ENCODE data around the gene ALG14. TPM values are rescaled to one million over a fixed set of nuclear protein-coding genes. Genes with fewer than 3 reads are reported as not detected.

Gene ALG14
- total and polyA plus RNA-seq, 10 of the 15 experiments (the other 5 are each of a cell fraction or from before 2014, with no cell fraction given): 2.6 to 19.2 (median 7.5) TPM

- no peak for TF ChIP-seq ZBTB33 (IDR thresholded peaks at IDR 0.05)
- TF ChIP-seq FOXK2 (IDR thresholded peaks at IDR 0.05): no peak
- TF ChIP-seq GATAD2B (conservative IDR thresholded peaks at IDR 0.05; ENCODE audit: low read depth): no peak
- TF ChIP-seq NBN (IDR thresholded peaks at IDR 0.05): 0 out of 2 replicates have a peak, but pooled peaks have one; percentile 41
- peak; percentile 95 for TF ChIP-seq EED (IDR thresholded peaks at IDR 0.05; ENCODE audit: low read depth)
- TF ChIP-seq IKZF2 (IDR thresholded peaks at IDR 0.05): peak; percentile 97
- TF ChIP-seq JUNB (IDR thresholded peaks at IDR 0.05): no peak; the same call in 1 of the 2 replicates
- peak; percentile 56 for TF ChIP-seq ATF2 (IDR thresholded peaks at IDR 0.05; ENCODE audit: low read length)
Observed at GRCh38 chr1:94962409-94963265, 110.1 kb downstream of the ALG14 start (continued).

- no peak for ATAC-seq
- ChIA-PET RAD21 (ENCODE audit: unreplicated experiment) (no interaction called here), POLR2A (interaction anchor here (1.1 kb wide), 1 partner anchor 110 kb away, joined by 3 read pairs; no protein-coding TSS in a partner anchor), SMC1A (ENCODE audit: uncharacterized antibody, unreplicated experiment) (interaction anchor here (1.0 to 1.8 kb wide), 3 partner anchors 18 to 107 kb away, joined by 3 to 4 read pairs (median 3); no protein-coding TSS in a partner anchor), CTCF (interaction anchor here (0.9 kb wide), 1 partner anchor 108 kb away, joined by 3 read pairs; no protein-coding TSS in a partner anchor)
- Histone ChIP-seq H3K9ac (ENCODE audit: control insufficient read depth, insufficient read depth, low read length) (no peak overlapping the region), H3K79me2 (ENCODE audit: control insufficient read depth, insufficient read depth, low read length) (no peaks in the 10 kb centered on the region), H3K4me1 (ENCODE audit: control insufficient read depth, insufficient read depth, low read length) (no peaks in the 10 kb centered on the region; the same call in 1 of the 2 replicates), H3K4me3 (no peak overlapping the region), H3K4me2 (ENCODE audit: control insufficient read depth, insufficient read depth) (no peak overlapping the region), H3K27me3 (replicated peaks in 1 of 2; ENCODE audit: control insufficient read depth in 2 of 2, insufficient read depth in 2 of 2, low read length in 1 of 2) (no peaks in the 10 kb centered on the region), H2AFZ (ENCODE audit: control insufficient read depth, low read depth, low read length) (no peak overlapping the region; the same call in 1 of the 2 replicates), H3K27ac (ENCODE audit: control insufficient read depth, insufficient read depth) (no peak overlapping the region), H3K9me3 (replicated peaks; ENCODE audit: control insufficient read depth, insufficient read depth, low read length) (no peaks in the 10 kb centered on the region), H4K20me1 (ENCODE audit: control insufficient read depth, insufficient read depth) (no peaks in the 10 kb centered on the region), H3K36me3 (ENCODE audit: control insufficient read depth in 2 of 2, insufficient read depth in 2 of 2, low read length in 1 of 2) (no peaks in the 10 kb centered on the region)
- intact Hi-C loops (cut with micrococcal nuclease; ENCODE audit: unreplicated experiment) (loop anchor here (10.0 kb wide), 1 partner anchor 273 kb away; the partner anchor contains the start of gene RWDD3), in situ Hi-C loops (cut with MboI) (no loop called here)
- no peak for FAIRE-seq
- TF ChIP-seq POLR2AphosphoS2 (IDR thresholded peaks at IDR 0.05; ENCODE audit: low read depth, low read length) (no peak), TAF1 (IDR thresholded peaks at IDR 0.05; ENCODE audit: borderline replicate concordance, low read depth, low read length) (no peak), USF1 (IDR thresholded peaks at IDR 0.05; ENCODE audit: borderline replicate concordance, extremely low read length, insufficient read depth, low read depth, low read length) (no peak), SUZ12 (IDR thresholded peaks at IDR 0.05; ENCODE audit: unreplicated experiment) (no peak), POU2F2 (IDR thresholded peaks at IDR 0.05; ENCODE audit: borderline replicate concordance, low read depth, low read length) (no peak), BRCA1 (IDR thresholded peaks at IDR 0.05; ENCODE audit: low read depth, low read length) (no peak)
- no peak for DNase-seq (ENCODE audit: low read depth, low spot score)
- BruUV-seq (replicated peaks): no TSS peak
- WGBS (ENCODE audit: insufficient coverage, insufficient replicate concordance, low lambda C conversion rate, missing lambda C conversion rate): 97% methylated on average over 3 of the region's 3 CpGs
Observed at GRCh38 chr1:94961988-94962387, 110.8 kb downstream of the ALG14 start.
